ENCODE measurements around the gene AKAP13.

AKAP13 gene

DNA sequence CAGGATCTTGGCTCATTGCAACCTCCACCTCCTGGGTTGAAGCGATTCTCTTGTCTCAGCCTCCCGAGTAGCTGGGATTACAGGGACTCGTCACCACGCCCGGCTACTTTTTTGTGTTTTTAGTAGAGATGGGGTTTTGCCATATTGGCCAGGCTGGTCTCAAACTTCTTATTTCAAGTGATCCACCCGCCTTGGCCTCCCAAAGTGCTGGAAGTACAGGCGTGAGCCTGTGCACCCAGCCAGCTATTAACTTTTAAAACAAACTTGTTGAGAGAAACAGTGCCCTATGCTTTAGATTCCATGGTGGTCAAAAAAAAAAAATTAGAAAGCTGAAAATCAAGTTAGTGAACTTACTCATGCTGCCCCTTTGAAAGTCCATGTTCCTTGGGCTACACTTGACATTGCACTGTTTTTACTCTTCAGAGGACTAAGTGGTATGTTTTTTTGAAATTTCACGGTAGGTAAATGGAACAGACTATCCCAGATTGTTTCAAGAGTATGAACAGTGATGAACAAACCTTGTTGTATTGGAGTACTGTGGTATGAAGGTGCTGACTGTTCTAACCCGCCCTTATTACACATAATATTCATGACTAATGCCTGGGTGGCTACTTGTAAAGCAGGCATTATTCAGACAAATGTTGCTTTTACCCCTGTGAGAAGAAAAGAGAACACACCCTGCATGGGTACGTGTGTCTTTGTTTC is 207.5 kb downstream of the AKAP13 start:
- POLR2A ChIA-PET: no interaction called here

DNA sequence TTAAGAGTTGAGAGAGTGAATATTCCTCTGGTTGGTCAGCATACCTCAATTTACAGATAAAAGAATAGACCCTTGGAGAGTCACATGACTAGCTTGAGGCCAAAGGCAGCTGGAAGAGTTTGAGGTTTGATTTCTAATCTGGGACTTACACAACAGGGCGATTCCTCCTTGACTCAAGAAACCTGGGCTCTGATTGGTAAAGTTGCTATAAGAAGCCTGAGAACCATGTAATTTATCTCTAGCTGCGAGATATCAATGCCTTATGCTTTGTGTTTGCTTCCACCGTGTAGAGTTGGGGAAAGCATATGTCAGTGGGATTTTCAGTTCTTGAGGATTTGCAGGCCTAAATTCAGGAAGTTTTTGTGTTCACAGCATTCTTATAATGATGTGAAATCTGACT is 208.3 kb downstream of the AKAP13 start:
- POLR2A ChIA-PET: no interaction called here
- no peak for TF ChIP-seq ZNF138 (tag by site-specific recombination; IDR thresholded peaks at IDR 0.05; ENCODE audit: borderline replicate concordance)
- TF ChIP-seq, protein P1, sequence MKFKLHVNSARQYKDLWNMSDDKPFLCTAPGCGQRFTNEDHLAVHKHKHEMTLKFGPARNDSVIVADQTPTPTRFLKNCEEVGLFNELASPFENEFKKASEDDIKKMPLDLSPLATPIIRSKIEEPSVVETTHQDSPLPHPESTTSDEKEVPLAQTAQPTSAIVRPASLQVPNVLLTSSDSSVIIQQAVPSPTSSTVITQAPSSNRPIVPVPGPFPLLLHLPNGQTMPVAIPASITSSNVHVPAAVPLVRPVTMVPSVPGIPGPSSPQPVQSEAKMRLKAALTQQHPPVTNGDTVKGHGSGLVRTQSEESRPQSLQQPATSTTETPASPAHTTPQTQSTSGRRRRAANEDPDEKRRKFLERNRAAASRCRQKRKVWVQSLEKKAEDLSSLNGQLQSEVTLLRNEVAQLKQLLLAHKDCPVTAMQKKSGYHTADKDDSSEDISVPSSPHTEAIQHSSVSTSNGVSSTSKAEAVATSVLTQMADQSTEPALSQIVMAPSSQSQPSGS (tag by site-specific recombination; IDR thresholded peaks at IDR 0.05; ENCODE audit: low read depth): no peak
- TF ChIP-seq, protein P2, sequence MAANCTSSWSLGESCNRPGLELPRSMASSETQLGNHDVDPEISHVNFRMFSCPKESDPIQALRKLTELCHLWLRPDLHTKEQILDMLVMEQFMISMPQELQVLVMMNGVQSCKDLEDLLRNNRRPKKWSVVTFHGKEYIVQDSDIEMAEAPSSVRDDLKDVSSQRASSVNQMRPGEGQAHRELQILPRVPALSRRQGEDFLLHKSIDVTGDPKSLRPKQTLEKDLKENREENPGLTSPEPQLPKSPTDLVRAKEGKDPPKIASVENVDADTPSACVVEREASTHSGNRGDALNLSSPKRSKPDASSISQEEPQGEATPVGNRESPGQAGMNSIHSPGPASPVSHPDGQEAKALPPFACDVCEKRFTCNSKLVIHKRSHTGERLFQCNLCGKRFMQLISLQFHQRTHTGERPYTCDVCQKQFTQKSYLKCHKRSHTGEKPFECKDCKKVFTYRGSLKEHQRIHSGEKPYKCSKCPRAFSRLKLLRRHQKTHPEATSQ (tag by site-specific recombination; IDR thresholded peaks at IDR 0.05): no peak
- no peak for TF ChIP-seq ZSCAN30 (tag by site-specific recombination; IDR thresholded peaks at IDR 0.05)
- no peak for TF ChIP-seq ZNF239 (tag by site-specific recombination; IDR thresholded peaks at IDR 0.05)
- no peak for TF ChIP-seq ZNF341 (tag by site-specific recombination; IDR thresholded peaks at IDR 0.05; ENCODE audit: low read depth)
- no peak for TF ChIP-seq MEIS1 (CRISPR knock-in tag; IDR thresholded peaks at IDR 0.05; ENCODE audit: borderline replicate concordance)
- TF ChIP-seq, protein P3, sequence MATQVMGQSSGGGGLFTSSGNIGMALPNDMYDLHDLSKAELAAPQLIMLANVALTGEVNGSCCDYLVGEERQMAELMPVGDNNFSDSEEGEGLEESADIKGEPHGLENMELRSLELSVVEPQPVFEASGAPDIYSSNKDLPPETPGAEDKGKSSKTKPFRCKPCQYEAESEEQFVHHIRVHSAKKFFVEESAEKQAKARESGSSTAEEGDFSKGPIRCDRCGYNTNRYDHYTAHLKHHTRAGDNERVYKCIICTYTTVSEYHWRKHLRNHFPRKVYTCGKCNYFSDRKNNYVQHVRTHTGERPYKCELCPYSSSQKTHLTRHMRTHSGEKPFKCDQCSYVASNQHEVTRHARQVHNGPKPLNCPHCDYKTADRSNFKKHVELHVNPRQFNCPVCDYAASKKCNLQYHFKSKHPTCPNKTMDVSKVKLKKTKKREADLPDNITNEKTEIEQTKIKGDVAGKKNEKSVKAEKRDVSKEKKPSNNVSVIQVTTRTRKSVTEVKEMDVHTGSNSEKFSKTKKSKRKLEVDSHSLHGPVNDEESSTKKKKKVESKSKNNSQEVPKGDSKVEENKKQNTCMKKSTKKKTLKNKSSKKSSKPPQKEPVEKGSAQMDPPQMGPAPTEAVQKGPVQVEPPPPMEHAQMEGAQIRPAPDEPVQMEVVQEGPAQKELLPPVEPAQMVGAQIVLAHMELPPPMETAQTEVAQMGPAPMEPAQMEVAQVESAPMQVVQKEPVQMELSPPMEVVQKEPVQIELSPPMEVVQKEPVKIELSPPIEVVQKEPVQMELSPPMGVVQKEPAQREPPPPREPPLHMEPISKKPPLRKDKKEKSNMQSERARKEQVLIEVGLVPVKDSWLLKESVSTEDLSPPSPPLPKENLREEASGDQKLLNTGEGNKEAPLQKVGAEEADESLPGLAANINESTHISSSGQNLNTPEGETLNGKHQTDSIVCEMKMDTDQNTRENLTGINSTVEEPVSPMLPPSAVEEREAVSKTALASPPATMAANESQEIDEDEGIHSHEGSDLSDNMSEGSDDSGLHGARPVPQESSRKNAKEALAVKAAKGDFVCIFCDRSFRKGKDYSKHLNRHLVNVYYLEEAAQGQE (tag by site-specific recombination; IDR thresholded peaks at IDR 0.05): no peak
- TF ChIP-seq ZNF529 (tag by site-specific recombination; IDR thresholded peaks at IDR 0.05; ENCODE audit: insufficient replicate concordance): no peak

More for the DNA sequence above, 207.5 kb downstream of the AKAP13 start:
- TF ChIP-seq, protein P4, sequence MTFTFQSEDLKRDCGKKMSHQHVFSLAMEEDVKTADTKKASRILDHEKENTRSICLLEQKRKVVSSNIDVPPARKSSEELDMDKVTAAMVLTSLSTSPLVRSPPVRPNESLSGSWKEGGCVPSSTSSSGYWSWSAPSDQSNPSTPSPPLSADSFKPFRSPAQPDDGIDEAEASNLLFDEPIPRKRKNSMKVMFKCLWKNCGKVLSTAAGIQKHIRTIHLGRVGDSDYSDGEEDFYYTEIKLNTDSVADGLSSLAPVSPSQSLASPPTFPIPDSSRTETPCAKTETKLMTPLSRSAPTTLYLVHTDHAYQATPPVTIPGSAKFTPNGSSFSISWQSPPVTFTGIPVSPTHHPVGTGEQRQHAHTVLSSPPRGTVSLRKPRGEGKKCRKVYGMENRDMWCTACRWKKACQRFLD (tag by site-specific recombination; IDR thresholded peaks at IDR 0.05): no peak
- TF ChIP-seq ZNF664 (tag by site-specific recombination; IDR thresholded peaks at IDR 0.05) (no peak), HOXA7 (CRISPR knock-in tag; IDR thresholded peaks at IDR 0.05; ENCODE audit: borderline replicate concordance) (no peak), ZNF747 (tag by site-specific recombination; IDR thresholded peaks at IDR 0.05) (no peak), ZNF585B (tag by site-specific recombination; IDR thresholded peaks at IDR 0.05) (no peak), ZNF610 (tag by site-specific recombination; IDR thresholded peaks at IDR 0.05; ENCODE audit: borderline replicate concordance) (no peak), ZSCAN23 (tag by site-specific recombination; IDR thresholded peaks at IDR 0.05) (no peak)
- TF ChIP-seq, protein P5, sequence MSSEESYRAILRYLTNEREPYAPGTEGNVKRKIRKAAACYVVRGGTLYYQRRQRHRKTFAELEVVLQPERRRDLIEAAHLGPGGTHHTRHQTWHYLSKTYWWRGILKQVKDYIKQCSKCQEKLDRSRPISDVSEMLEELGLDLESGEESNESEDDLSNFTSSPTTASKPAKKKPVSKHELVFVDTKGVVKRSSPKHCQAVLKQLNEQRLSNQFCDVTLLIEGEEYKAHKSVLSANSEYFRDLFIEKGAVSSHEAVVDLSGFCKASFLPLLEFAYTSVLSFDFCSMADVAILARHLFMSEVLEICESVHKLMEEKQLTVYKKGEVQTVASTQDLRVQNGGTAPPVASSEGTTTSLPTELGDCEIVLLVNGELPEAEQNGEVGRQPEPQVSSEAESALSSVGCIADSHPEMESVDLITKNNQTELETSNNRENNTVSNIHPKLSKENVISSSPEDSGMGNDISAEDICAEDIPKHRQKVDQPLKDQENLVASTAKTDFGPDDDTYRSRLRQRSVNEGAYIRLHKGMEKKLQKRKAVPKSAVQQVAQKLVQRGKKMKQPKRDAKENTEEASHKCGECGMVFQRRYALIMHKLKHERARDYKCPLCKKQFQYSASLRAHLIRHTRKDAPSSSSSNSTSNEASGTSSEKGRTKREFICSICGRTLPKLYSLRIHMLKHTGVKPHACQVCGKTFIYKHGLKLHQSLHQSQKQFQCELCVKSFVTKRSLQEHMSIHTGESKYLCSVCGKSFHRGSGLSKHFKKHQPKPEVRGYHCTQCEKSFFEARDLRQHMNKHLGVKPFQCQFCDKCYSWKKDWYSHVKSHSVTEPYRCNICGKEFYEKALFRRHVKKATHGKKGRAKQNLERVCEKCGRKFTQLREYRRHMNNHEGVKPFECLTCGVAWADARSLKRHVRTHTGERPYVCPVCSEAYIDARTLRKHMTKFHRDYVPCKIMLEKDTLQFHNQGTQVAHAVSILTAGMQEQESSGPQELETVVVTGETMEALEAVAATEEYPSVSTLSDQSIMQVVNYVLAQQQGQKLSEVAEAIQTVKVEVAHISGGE (tag by site-specific recombination; conservative IDR thresholded peaks at IDR 0.05; ENCODE audit: low read depth): no peak
- TF ChIP-seq, protein P6, sequence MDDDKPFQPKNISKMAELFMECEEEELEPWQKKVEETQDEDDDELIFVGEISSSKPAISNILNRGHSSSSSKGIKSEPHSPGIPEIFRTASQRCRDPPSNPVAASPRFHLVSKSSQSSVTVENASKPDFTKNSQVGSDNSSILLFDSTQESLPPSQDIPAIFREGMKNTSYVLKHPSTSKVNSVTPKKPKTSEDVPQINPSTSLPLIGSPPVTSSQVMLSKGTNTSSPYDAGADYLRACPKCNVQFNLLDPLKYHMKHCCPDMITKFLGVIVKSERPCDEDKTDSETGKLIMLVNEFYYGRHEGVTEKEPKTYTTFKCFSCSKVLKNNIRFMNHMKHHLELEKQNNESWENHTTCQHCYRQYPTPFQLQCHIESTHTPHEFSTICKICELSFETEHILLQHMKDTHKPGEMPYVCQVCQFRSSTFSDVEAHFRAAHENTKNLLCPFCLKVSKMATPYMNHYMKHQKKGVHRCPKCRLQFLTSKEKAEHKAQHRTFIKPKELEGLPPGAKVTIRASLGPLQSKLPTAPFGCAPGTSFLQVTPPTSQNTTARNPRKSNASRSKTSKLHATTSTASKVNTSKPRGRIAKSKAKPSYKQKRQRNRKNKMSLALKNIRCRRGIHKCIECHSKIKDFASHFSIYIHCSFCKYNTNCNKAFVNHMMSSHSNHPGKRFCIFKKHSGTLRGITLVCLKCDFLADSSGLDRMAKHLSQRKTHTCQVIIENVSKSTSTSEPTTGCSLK (tag by site-specific recombination; IDR thresholded peaks at IDR 0.05): no peak
- TF ChIP-seq, protein P7, sequence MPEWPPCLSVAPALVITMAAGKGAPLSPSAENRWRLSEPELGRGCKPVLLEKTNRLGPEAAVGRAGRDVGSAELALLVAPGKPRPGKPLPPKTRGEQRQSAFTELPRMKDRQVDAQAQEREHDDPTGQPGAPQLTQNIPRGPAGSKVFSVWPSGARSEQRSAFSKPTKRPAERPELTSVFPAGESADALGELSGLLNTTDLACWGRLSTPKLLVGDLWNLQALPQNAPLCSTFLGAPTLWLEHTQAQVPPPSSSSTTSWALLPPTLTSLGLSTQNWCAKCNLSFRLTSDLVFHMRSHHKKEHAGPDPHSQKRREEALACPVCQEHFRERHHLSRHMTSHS (tag by site-specific recombination; IDR thresholded peaks at IDR 0.05): no peak
- CTCF ChIA-PET: interaction anchor here (0.6 to 0.8 kb wide), 3 partner anchors 9 to 249 kb away, joined by 3 read pairs; no protein-coding TSS in a partner anchor
- Histone ChIP-seq H3K4me1 (ENCODE audit: control insufficient read depth, insufficient read depth, low read length) (peaks cover 3% of the 10 kb centered on the region; the same call in 1 of the 2 replicates), H3K4me3 (ENCODE audit: low read depth, low read length) (no peak overlapping the region), H3K36me3 (ENCODE audit: control insufficient read depth in 2 of 2, insufficient read depth in 1 of 2, low read length in 2 of 2) (peaks cover 0 to 5% of the 10 kb centered on the region in 2 experiments; a peak in 1 of 3 replicates), H3K27ac (ENCODE audit: extremely low read depth, low read depth, low read length) (no peak overlapping the region), H3K9me3 (ENCODE audit: control insufficient read depth, insufficient read depth, low read depth, low read length) (no peaks in the 10 kb centered on the region)

More for the DNA sequence above, 208.3 kb downstream of the AKAP13 start:
- no peaks in the 10 kb centered on the region for H3K9me3 ChIP-seq (ENCODE audit: control insufficient read depth, insufficient read depth, low read depth, low read length)
- no peak overlapping the region for H3K4me3 ChIP-seq (ENCODE audit: low read depth, low read length)
- peaks cover 0 to 5% of the 10 kb centered on the region in 2 experiments; a peak in 1 of 3 replicates for H3K36me3 ChIP-seq (ENCODE audit: control insufficient read depth in 2 of 2, insufficient read depth in 1 of 2, low read length in 2 of 2)
- no peak overlapping the region for H3K27ac ChIP-seq (ENCODE audit: extremely low read depth, low read depth, low read length)
- H3K4me1 ChIP-seq (ENCODE audit: control insufficient read depth, insufficient read depth, low read length): peaks cover 3% of the 10 kb centered on the region; the same call in 1 of the 2 replicates
- CTCF ChIA-PET: no interaction called here

Data from HEK293 (cell line).